ENCODE results near the gene FXYD1. TPM values are rescaled to one million over a fixed set of nuclear protein-coding genes. Genes with fewer than 3 reads are reported as not detected.

FXYD1 gene
- total RNA-seq, 4 donors from 2014 or later: 10.6 to 29.2 TPM; not detected in 2

- DNase-seq: no peak
- 69% methylated on average over 11 of the region's 14 CpGs; no CpG with 5 or more reads in 1 of the 2 donors for WGBS, 2 donors (ENCODE audit: low coverage in 1 of 2)
- in situ Hi-C loops (cut with MboI; ENCODE audit: low pct_ligation_motif_present in 1 of 4, low pct_unique_long_range_greater_than_20kb in 1 of 4, low sequenced_read_pairs in 3 of 4): no loop called here
- Histone ChIP-seq H3K36me3 (no peaks in the 10 kb centered on the region), H3K27ac (peak overlapping the region; percentile 88 to 95 (median 91)), H3K9me3 (no peaks in the 10 kb centered on the region), H3K27me3 (no peaks in the 10 kb centered on the region), H3K4me1 (peaks cover 4 to 54% (median 47%) of the 10 kb centered on the region in 4 donors), H3K4me3 (peak overlapping the region; percentile 10 to 65 (median 44))
- intact Hi-C loops (cut with DNase I; ENCODE audit: low total_unique reads): no loop called here
- peak in 2 of 3 donors; percentile 31 to 38 for TF ChIP-seq POLR2AphosphoS5 (IDR thresholded peaks at IDR 0.05)
- peak; percentile 33 for TF ChIP-seq POLR2A (IDR thresholded peaks at IDR 0.05)
- TF ChIP-seq, protein P1, sequence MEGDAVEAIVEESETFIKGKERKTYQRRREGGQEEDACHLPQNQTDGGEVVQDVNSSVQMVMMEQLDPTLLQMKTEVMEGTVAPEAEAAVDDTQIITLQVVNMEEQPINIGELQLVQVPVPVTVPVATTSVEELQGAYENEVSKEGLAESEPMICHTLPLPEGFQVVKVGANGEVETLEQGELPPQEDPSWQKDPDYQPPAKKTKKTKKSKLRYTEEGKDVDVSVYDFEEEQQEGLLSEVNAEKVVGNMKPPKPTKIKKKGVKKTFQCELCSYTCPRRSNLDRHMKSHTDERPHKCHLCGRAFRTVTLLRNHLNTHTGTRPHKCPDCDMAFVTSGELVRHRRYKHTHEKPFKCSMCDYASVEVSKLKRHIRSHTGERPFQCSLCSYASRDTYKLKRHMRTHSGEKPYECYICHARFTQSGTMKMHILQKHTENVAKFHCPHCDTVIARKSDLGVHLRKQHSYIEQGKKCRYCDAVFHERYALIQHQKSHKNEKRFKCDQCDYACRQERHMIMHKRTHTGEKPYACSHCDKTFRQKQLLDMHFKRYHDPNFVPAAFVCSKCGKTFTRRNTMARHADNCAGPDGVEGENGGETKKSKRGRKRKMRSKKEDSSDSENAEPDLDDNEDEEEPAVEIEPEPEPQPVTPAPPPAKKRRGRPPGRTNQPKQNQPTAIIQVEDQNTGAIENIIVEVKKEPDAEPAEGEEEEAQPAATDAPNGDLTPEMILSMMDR (IDR thresholded peaks at IDR 0.05): no peak
Measured at GRCh38 chr19:35119091-35119490, 19.5 kb upstream of the FXYD1 start.

DNA sequence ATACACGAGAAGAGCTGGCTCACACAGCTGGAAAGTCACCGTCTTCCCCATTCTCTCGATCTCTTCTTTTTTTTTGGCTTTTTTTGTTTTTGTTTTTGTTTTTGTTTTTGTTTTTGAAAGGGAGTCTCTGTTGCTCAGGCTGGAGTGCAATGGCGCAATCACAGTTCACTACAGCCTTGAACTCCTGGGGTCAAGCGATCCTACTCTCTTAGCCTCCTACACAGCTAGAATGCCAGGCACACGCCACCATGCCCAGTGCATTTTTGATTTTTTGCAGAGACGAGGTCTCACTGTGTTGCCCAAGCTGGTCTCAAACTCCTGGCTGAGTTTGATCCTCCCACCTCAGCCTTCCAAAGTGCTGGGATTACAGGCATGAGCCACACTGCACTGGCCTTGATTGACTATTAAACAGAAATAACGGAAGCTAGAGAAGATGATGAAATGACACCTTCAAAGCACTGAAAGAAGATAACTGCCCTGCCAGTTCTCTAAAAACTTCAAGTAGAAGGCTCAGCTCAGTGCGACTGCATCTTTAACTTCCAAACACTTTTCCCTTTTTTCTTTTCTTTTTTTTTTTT, 19.0 kb upstream of the FXYD1 start:
- intact Hi-C loops (cut with DNase I; ENCODE audit: low total_unique reads) (no loop called here), in situ Hi-C loops (cut with MboI; ENCODE audit: low pct_ligation_motif_present in 1 of 4, low pct_unique_long_range_greater_than_20kb in 1 of 4, low sequenced_read_pairs in 3 of 4) (no loop called here)
- Histone ChIP-seq H3K9me3 (no peaks in the 10 kb centered on the region), H3K36me3 (no peaks in the 10 kb centered on the region), H3K4me3 (peak overlapping the region in 3 of 4 donors; percentile 38 to 65 (median 51)), H3K27ac (peak overlapping the region; percentile 88 to 95 (median 91)), H3K27me3 (no peaks in the 10 kb centered on the region), H3K4me1 (peaks cover 5 to 51% (median 48%) of the 10 kb centered on the region in 4 donors)
- no peak for DNase-seq
- TF ChIP-seq, protein P1 (IDR thresholded peaks at IDR 0.05): no peak
- peak in 1 of 3 donors; percentile 4 for TF ChIP-seq POLR2AphosphoS5 (IDR thresholded peaks at IDR 0.05)
- 79 to 92% methylated on average over 3 to 9 of the region's 9 CpGs for WGBS, 2 donors (ENCODE audit: low coverage in 1 of 2)

DNA sequence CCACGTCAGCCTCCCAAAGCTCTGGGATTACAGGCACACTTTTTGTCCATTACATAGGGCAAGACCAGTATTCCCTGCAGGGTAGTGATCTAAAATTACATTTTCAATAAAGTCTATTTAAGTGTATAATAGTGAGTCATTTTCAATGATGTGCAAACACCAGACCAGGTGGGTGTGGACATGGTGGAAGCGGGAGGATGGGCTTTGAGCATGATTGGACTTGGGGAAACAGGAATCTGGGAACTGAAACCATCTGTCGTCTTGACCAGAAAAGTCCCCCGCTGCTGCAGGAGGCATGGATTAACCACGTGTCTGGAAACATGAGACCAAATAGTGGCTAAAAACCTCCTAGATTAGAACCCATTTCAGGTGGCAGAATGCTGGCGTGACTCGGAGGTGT, 18.1 kb upstream of the FXYD1 start:
- Histone ChIP-seq H3K4me3 (peak overlapping the region in 1 of 4 donors; percentile 65), H3K27ac (peak overlapping the region; percentile 88 to 95 (median 91)), H3K36me3 (no peaks in the 10 kb centered on the region), H3K9me3 (no peaks in the 10 kb centered on the region), H3K27me3 (no peaks in the 10 kb centered on the region), H3K4me1 (peaks cover 10 to 55% (median 50%) of the 10 kb centered on the region in 4 donors)
- peak in 2 of 3 donors; percentile 19 to 43 for TF ChIP-seq POLR2AphosphoS5 (IDR thresholded peaks at IDR 0.05)
- TF ChIP-seq, protein P1 (IDR thresholded peaks at IDR 0.05): no peak
- intact Hi-C loops (cut with DNase I; ENCODE audit: low total_unique reads): no loop called here
- DNase-seq: no peak
- in situ Hi-C loops (cut with MboI; ENCODE audit: low pct_ligation_motif_present in 1 of 4, low pct_unique_long_range_greater_than_20kb in 1 of 4, low sequenced_read_pairs in 3 of 4): no loop called here
- 36% methylated on average over 7 of the region's 7 CpGs; no CpG with 5 or more reads in 1 of the 2 donors for WGBS, 2 donors (ENCODE audit: low coverage in 1 of 2)

- peaks cover 10 to 59% (median 54%) of the 10 kb centered on the region in 4 donors for H3K4me1 ChIP-seq
- in situ Hi-C loops (cut with MboI; ENCODE audit: low pct_ligation_motif_present in 1 of 4, low pct_unique_long_range_greater_than_20kb in 1 of 4, low sequenced_read_pairs in 3 of 4): no loop called here
Measured at GRCh38 chr19:35120898-35121297, 17.7 kb upstream of the FXYD1 start.

More at GRCh38 chr19:35120898-35121297, 17.7 kb upstream of the FXYD1 start:
- peak; percentile 67 for DNase-seq
- intact Hi-C loops (cut with DNase I; ENCODE audit: low total_unique reads): no loop called here
- TF ChIP-seq POLR2AphosphoS5 (IDR thresholded peaks at IDR 0.05) (peak in 2 of 3 donors; percentile 41 to 70), POLR2A (IDR thresholded peaks at IDR 0.05) (peak; percentile 12), EP300 (IDR thresholded peaks at IDR 0.05; ENCODE audit: low read depth) (no peak)
- H3K27ac ChIP-seq: peak overlapping the region; percentile 88 to 95 (median 91)
- H3K36me3 ChIP-seq: no peaks in the 10 kb centered on the region
- H3K4me3 ChIP-seq: peak overlapping the region in 1 of 4 donors; percentile 65
- 49% methylated on average over 7 of the region's 7 CpGs; no CpG with 5 or more reads in 1 of the 2 donors for WGBS, 2 donors (ENCODE audit: low coverage in 1 of 2)
- no peaks in the 10 kb centered on the region for H3K27me3 ChIP-seq
- no peaks in the 10 kb centered on the region for H3K9me3 ChIP-seq

Measured in transverse colon (tissue), 4 donors.